KBM-7 (cell line): ENCODE data around the gene TOP3A.

Experiments
- DNase-seq: peaks from one replicate; pipeline ENCODE4 v3.0.0-alpha.2; 2015
- in situ Hi-C: fragments of 300-500 bp; cut with MboI; formaldehyde crosslinking; loops from 2 replicates; pipeline ENCODE4 v1.14.3; 2020; ENCODE audit warnings: low sequenced_read_pairs, low pct_unique_long_range_greater_than_20kb, mixed read lengths

Gene TOP3A

GRCh38 chr17:18291718-18292540 is 22.9 kb downstream of the TOP3A start:
- in situ Hi-C loops: no loop called here
- DNase-seq: no peak

- no peak for DNase-seq
- in situ Hi-C loops: no loop called here
Observed at GRCh38 chr17:18285296-18285695, 29.5 kb downstream of the TOP3A start.

- in situ Hi-C loops: no loop called here
- no peak for DNase-seq
Observed at GRCh38 chr17:18281788-18282187, 33.0 kb downstream of the TOP3A start.

- in situ Hi-C loops: no loop called here
- no peak for DNase-seq
Observed at GRCh38 chr17:18280766-18281371, 33.9 kb downstream of the TOP3A start.

- no peak for DNase-seq
- in situ Hi-C loops: no loop called here
Observed at GRCh38 chr17:18280249-18280648, 34.5 kb downstream of the TOP3A start.

- no peak for DNase-seq
- in situ Hi-C loops: loop anchor here (10.0 kb wide), 1 partner anchor 64 kb away; no protein-coding TSS in a partner anchor
Observed at GRCh38 chr17:18278867-18279266, 35.9 kb downstream of the TOP3A start.

GRCh38 chr17:18277076-18277475 is 37.7 kb downstream of the TOP3A start:
- in situ Hi-C loops: loop anchor here (10.0 kb wide), 1 partner anchor 62 kb away; no protein-coding TSS in a partner anchor
- DNase-seq: no peak

- no peak for DNase-seq
- in situ Hi-C loops: loop anchor here (10.0 kb wide), 1 partner anchor 55 kb away; no protein-coding TSS in a partner anchor
Observed at GRCh38 chr17:18270046-18270931, 44.5 kb downstream of the TOP3A start.

- in situ Hi-C loops: no loop called here
- no peak for DNase-seq
Observed at GRCh38 chr17:18267927-18268711, 46.7 kb downstream of the TOP3A start.

GRCh38 chr17:18267366-18267765 is 47.4 kb downstream of the TOP3A start:
- in situ Hi-C loops: no loop called here
- no peak for DNase-seq

- in situ Hi-C loops: no loop called here
- no peak for DNase-seq
Observed at GRCh38 chr17:18263885-18264682, 50.7 kb downstream of the TOP3A start.

- DNase-seq: no peak
- in situ Hi-C loops: no loop called here
Observed at GRCh38 chr17:18262641-18263040, 52.2 kb downstream of the TOP3A start.

- in situ Hi-C loops: no loop called here
- DNase-seq: no peak
Observed at GRCh38 chr17:18262111-18262510, 52.7 kb downstream of the TOP3A start.

GRCh38 chr17:18261659-18262058 is 53.1 kb downstream of the TOP3A start:
- in situ Hi-C loops: no loop called here
- no peak for DNase-seq

GRCh38 chr17:18261146-18261515 is 53.7 kb downstream of the TOP3A start:
- no peak for DNase-seq
- in situ Hi-C loops: no loop called here

GRCh38 chr17:18260332-18261145 is 54.3 kb downstream of the TOP3A start, which contains the start of gene MIEF2:
TSS of gene MIEF2 (plus strand) at chr17:18260662. CDS start at chr17:18262721, 2,059 bp downstream.
- peak; percentile 96 for DNase-seq
- in situ Hi-C loops: no loop called here

- in situ Hi-C loops: no loop called here
Observed at GRCh38 chr17:18259621-18260331, 55.0 kb downstream of the TOP3A start.

More at GRCh38 chr17:18259621-18260331, 55.0 kb downstream of the TOP3A start:
- DNase-seq: no peak
